HG03159 (cell line): ENCODE measurements around the gene RPH3AL.
"Not testable (repeated sequence)": the region's sequence is repeated elsewhere in the genome, so short reads cannot be mapped to it uniquely, and the experiment has no call there.

Experiments
- ATAC-seq: cut with Tn5 transposase; IDR thresholded peaks from one replicate; pipeline ENCODE4 v1.9.1; 2021; ENCODE audit warnings: mild to moderate bottlenecking, moderate library complexity; ENCODE audit not compliant: unreplicated experiment

Gene RPH3AL

DNA sequence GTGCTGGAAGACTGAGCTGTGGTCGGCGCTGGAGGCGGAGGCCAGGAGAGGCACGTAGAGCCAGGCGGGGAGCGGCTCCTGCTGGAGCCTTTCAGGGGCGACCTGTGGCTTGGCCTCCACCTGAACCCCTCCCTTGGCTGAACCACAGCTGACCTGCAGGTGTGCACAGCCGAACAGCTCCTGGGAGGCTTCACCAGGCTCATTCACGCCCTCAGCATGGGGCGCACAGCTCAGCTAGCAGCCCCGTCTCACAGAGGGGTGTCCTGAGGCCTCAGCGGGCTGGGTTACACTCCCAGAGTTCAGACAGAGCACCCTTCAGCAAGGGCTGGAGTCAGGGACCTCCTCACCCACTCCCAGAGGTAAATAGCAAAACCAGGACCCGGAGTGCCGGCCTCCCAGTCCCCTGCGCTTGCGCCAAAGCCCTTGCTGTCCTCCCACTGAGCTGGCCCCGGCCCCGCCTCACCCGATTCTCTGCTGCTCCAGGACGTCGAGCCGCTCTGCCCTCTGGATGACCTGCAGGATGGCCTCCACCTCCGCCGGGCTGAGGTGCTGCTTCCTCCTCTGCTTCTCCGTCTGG is 31.7 kb downstream of the RPH3AL start:
- no peak for ATAC-seq

DNA sequence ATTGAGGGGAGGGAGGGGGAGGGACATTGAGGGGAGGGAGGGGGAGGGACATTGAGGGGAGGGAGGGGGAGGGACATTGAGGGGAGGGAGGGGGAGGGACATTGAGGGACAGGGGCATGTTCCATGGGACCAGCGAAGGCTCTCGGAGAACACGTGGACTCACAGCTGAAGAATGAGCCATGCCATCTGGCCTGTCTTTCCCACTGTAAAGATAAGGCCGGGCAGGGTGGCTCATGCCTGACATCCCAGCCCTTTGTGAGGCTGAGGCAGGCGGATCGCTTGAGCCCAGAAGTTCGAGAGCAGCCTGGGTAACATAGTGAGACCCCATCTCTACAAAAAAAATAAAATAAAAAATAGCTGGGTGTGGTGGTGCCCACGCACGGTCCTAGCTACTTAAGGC is 32.5 kb downstream of the RPH3AL start:
- ATAC-seq, result no peak

DNA sequence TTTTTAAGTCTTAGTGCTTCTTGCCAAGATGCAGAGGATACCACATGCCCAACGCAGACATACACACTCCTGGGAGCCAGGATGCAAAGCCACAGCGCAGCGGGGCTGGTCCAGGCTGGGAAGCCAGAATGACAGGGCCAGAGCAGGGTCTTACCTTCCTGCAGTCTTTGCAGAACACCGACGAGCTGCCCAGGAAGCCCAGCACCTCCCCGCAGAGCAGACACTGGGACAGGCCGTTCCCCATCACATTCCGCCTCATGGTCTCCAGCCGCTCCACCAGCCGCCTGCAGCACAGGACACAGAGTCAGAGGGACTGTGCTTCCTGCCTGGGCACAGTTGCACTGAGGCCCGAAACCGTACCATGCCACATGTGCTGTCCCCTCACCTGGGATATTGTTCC is 33.3 kb downstream of the RPH3AL start:
- ATAC-seq, result no peak

DNA sequence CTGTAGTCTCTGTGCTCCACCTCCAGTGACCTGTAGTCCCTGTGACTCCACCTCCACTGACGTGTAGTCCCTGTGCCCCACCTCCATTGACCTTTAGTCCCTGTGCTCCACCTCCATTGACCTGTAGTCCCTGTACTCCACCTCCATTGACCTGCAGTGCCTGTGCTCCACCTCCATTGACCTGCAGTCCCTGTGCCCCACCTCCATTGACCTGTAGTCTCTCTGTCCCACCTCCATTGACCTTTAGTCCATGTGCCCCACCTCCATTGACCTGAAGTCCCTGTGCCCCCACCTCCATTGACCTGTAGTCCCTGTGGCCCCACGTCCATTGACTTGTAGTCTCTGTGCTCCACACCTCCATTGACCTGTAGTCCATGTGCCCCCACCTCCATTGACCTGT is 35.5 kb downstream of the RPH3AL start:
- not testable (repeated sequence) for ATAC-seq

DNA sequence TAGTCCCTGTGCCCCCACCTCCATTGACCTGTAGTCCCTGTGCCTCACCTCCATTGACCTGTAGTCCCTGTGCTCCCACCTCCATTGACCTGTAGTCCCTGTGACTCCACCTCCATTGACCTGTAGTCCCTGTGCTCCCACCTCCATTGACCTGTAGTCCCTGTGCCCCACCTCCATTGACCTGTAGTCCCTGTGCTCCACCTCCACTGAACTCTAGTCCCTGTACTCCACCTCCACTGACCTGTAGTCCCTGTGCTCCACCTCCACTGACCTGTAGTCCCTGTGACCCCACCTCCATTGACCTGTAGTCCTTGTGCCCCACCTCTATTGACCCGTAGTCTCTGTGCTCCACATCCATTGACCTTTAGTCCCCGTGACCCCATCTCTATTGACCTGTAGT is 37.2 kb downstream of the RPH3AL start:
- not testable (repeated sequence) for ATAC-seq

DNA sequence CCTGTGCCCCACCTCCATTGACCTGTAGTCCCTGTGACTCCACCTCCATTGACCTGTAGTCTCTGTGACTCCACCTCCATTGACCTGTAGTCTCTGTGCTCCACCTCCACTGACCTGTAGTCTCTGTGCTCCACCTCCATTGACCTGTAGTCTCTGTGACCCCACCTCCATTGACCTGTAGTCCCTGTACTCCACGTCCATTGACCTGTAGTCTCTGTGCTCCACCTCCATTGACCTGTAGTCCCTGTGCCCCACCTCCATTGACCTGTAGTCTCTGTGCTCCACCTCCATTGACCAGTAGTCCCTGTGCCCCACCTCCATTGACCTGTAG is 38.0 kb downstream of the RPH3AL start:
- not testable (repeated sequence) for ATAC-seq

DNA sequence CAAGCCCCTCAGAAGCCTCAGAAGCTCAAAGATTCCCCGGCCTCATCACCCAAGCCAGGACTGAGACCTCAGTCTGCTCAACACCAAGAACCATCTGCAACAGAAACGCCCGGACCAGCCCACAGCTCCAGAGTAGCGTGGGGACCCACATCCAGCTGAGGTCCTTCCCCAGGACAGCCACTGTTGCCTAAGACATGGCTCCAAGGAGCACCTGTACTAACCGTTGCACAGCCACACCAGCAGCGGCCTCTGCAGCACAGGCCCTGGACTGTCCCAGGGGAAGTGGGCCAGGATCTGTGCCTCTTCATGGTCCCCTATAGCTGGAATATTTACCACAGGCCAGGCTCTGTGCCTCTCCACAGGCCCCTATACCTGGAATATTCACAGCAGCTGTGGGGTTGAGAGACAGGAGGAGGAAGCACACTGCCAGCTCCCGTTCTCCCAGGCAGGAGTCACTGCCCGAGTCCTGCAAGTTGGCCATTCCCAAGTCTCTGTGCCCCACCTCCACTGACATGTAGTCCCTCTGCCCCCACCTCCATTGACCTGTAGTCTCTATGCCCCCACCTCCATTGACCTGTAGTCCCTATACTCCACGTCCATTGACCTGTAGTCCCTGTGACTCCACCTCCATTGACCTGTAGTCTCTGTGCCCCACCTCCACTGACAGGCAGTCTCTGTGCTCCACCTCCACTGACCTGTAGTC is 38.5 kb downstream of the RPH3AL start:
- no peak for ATAC-seq

DNA sequence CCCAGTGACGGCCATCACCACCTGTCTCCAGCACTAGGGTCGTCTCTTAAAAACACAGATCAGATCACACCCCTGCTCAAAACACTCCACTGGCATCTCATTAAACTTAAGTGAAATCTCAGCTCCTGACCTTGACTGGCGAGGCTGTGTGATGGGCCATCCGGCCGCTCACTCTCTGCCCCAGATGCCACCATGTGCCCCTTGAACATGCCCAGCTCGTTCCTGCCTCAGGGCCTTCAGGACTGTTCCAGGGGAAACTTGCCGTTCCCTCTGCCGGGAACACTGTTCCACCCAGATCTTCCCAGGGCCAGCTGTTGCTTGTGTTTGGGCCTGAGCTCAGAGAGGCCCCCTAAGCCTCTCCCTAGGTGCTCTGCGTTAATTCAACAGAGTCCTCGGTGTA is 39.4 kb downstream of the RPH3AL start:
- ATAC-seq, result no peak

DNA sequence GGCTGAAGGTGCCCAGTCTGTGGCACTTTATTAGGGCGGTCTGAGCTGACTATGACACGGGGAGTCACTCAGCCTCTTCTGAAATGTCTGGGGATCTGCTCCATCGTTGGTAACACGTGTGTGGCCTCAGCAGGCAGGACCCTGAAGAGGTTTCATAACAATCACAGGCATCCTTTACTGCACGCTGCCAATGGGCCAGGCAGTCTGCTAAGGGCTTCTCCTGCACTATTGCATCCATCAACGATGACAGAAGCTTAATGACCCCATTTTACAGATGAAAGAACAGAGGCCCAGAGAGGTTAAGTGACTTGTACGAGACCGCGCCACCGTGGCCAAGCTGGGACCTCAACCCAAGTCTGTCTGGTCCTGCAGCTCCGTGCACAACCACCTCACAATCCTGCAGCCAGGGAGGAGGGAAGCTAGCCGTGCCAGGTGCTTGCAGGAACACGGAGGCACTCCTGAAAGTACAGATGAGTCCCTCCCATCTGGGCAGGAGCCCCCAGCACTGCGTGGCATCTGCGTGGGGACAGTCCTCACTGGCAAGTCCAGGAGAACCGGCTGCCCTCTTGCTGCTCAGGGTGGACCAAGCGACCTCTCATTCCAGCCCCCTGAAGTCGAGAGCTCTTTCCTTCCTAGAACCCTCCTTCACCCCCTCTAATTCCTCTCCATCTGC is 40.0 kb downstream of the RPH3AL start:
- ATAC-seq, result no peak

DNA sequence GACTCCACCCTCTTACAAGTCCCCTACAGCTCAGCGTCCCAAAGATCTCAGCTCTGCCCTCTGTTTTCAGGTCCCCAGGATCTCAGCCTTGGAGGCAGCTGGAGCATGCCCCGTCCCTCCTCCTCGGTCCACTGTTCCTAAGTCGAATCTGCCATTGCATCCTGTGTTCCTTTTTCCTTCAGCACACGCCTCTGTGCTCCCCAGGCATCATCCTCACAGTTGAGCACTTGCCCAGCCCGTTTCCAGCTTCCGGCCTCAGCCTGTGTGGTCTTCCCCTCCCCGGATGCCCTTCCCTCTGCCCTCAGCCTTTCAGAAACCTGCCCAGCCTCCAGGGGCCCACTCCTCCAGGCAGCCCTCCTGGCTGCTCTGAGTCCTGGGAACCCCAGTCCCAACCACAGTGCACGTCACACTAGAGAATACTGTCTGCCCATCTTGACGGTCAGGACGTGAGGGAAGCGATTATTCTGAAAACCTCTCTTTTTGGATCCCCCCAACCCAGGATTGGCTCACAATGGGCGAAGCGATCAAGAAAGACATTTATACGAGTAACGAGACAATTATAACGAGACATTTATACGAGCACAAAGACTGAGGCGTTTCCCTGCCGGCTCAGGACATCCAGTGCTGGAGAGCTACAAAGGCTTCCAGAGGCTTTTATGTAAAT is 41.4 kb downstream of the RPH3AL start:
- no peak for ATAC-seq

DNA sequence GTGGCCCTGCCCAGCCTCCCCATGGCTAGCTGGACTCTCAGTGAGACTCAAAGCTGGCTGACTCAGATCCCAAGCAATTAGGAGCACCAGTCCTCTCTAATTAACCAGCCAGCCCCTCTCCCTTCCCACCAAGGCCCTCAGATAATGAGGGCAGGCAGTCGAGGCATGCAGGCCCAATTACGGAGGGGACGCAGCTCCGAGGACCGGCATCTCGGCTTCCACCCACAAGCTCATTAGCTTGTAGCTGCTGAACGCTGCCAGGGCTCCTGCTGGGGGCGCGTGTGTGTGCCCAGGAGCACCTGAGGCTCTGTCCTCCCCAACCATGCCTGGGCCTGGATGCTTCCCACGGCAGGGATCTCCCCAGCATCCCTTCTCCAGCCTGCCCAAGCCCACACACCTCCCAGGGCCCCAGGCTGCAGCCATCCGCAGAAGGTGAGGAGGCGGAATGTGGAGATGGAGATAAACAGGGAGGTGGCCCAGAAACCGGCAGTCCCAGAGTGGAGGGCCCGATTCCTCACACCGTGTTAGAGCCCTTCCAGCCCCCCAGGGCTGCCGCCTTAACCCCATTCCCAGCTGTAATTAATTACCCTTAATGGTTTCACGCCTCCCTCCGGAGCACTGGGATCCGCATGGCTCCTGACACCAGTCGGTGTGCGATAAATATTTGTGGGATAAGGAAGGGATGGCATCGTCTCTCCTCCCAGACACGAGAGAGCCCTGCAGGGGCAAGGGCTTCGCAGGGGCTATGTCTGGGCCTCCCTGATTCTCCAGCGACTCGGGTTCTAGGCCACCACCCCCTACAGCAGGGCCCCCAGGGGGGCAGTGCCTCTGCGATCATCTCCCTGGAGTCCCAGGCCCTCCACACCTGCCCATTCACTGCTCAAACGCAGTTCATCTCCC is 42.2 kb downstream of the RPH3AL start:
- no peak for ATAC-seq

DNA sequence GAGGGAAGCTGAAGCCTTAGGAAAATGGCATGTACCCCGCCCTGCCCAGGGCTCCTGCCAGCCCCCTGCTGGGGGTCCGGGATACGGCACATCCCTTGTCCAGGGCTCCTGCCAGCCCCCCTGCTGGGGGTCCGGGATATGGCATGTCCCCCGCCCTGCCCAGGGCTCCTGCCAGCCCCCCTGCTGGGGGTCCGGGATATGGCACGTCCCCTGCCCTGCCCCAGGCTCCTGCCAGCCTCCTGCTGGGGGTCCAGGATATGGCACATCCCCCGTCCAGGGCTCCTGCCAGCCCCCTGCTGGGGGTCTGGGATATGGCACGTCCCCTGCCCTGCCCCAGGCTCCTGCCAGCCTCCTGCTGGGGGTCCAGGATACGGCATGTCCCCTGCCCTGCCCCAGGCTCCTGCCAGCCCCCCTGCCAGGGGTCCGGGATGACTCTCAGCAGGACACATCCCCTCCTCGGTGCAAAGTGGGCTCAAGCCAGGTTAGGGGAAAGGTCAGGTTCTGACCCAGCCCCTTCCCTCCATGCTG is 43.2 kb downstream of the RPH3AL start:
- ATAC-seq, result no peak

DNA sequence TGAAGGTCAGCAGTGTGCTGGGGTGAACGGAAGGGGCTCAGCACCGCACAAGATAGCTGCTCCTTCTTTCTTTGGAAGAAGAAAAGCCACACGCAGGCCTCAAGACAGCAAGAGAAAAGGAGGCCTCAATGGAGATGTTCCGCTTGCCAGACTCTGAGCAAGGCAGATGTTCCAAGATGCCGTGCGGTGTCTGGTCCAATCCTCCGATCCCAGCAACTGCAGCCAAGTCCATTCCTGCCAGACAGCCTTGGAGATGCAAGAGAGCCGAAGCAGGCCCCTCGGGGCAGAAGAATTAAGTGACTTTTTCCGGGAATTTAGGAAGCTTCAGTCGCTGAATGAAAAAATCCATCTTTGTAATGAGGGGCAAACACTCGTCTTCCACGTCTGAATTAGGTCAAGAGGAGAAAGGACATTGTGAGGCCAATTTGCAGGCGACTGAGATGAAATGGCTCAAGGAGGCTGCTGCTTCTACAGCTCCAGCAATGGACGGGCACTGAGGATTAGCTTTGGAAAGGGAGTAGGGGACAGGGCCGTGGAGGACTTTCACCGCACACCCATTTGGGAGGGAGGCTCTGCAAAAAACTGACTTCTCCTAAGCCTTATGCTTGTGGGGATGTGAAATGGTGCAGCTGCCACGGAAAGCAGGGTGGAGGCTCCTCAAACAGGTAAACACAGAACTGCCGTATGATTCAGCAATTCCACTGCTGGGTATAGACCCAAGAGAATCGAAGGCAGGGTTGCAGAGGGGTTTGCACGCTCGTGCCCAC is 44.7 kb downstream of the RPH3AL start:
- ATAC-seq, result no peak

DNA sequence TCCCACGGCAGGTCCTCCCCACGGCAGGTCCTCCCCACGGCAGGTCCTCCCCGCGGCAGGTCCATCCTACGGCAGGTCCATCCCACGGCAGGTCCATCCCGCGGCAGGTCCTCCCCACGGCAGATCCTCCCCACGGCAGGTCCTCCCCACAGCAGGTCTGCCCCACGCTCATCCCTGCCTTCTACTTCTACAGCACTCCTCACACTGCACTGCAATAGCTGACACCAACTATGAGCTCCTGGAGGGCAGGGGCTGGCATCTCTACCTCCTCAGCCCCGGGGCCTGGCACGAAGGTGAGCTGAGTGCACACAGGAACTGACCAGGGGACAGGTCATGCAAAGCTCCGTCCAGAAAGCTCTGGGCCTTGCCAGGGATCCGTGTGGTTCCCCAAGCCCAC is 45.3 kb downstream of the RPH3AL start:
- no peak for ATAC-seq

DNA sequence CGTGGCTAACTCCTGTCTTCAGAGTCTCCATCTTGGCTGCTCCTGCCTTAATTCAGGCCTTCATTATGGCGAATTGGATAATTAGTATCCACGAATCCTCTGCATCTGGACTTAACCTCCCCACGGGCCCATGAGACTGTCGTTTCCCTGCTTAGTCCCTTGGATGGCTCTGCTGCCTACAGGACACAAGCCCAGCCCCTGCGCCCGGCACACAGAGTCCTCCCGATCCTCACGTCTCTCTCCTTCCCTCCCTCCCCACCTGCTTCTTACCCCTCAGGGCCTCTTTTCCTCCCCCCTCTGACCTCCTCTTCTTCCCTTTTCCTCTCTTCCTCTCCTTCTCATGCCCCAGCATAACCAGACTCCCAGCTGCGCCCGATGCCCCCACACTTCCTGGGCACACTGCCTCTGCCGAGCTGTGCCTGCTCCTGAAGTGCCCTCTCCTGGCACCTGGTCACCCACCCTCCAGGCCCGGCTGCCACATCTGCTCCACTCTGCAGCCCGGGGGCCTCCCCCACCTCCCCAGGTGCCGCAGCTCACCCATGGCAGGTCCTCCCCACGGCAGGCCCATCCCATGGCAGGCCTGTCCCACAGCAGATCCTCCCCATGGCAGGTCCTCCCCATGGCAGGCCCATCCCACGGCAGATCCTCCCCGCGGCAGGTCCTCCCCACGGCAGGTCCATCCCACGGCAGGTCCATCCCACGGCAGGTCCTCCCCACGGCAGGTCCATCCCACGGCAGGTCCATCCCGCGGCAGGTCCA is 45.9 kb downstream of the RPH3AL start:
- ATAC-seq, result no peak

DNA sequence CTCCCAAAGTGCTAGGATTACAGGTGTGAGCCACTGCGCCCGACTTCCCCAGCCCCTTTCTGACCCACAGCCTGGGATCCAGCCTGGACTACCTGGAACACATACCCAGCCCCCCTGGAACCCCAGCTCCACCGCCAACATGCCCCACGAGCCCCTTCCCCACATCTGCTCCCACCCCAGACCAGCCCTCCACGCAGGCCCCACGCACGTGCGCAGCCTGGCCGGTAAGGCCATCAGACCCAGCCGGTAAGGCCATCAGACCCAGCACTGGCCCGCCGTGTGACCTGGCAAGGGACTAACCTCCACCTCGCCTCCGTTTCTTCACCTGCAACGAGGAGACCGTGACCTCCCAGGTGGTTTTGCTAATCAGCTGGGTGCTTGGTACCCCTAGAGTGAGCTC is 46.5 kb downstream of the RPH3AL start:
- ATAC-seq, result no peak

DNA sequence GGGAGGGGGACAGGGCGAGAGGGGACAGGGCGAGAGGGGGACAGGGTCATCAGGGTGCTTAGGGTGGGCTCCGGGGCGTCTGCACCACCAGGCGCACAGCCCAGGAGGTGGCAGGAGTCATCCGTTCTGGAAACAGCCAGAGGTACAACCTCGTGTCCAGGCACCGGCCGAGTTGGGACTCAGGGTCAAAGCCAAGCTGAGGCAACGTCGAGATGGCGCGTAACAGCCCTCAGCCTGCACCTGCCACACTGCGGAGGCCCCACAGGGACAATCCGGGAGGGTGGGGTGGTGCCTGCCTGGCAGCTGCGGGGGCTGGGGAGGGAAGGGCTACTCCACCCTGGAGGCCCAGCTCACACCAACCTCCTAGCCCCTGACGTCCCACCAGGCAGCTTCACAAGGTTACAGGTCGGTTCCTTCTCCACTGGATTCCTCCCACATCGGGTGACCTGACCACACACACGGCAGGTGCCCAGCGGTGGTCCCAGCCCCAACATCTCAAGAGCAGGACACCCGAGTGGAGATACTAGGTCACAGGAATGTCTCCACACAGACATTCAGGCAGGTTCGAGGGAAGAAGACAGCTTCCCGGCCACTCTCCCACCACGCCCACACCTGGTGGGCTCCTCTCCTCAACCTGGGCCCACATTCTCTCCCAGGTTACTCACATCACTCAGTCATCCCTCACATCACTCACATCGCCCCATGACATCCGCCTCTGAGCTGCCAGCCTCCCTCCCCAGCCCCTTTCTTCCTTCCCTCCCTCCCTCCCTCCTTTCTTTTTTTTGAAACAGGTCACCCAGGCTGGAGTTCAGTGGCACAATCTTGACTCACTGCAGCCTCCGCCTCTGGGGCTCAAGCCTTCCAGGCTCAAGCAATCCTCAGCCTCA is 47.3 kb downstream of the RPH3AL start:
- ATAC-seq, result no peak

DNA sequence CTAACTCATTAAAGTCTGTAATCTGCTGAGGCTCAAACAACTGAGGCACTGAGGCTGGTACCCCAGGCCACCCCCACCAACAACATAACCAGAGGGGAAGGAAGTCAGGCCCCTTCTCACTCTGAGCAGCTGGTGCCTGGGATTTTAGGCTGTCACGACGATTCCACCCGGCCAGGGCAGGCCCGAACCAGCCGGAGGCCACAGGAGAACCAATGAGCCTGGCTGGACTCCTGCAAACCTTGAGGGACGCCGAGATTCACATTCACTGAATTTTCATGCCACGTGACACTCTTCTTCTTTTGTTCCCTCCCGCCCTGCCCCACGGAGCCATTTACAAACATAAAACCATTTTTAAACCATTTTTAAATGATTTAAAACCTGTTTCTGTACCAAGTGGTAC is 48.1 kb downstream of the RPH3AL start:
- no peak for ATAC-seq
